Smooth muscle cell (in vitro differentiated cells): ENCODE results near the gene LARGE1. TPM values are rescaled to one million over a fixed set of nuclear protein-coding genes. Genes with fewer than 3 reads are reported as not detected.

Experiments used
- DNase-seq: peaks from one replicate; lab custom pipeline; 2025; ENCODE audit not compliant: unreplicated experiment; lab: John Stamatoyannopoulos, UW
- H2AFZ ChIP-seq: fragments of 200-600 bp; sonication (generic); 2 replicates; pipeline ENCODE4 v1.6.0; 2016; ENCODE audit warnings: antibody characterized with exemption, low read depth, mild to moderate bottlenecking
- H3F3A ChIP-seq: fragments of 200-600 bp; sonication (generic); 2 replicates; pipeline ENCODE4 v1.6.0; 2017; ENCODE audit warnings: antibody characterized with exemption, low read depth
- H3K27ac ChIP-seq: fragments of 200-600 bp; sonication (generic); 2 replicates; pipeline ENCODE4 v1.5.1; 2016; ENCODE audit warnings: low read depth, mild to moderate bottlenecking
- H3K27me3 ChIP-seq: fragments of 200-600 bp; sonication (generic); 2 replicates; pipeline ENCODE4 v1.6.1; 2016; ENCODE audit warnings: low read depth, mild to moderate bottlenecking
- H3K36me3 ChIP-seq: fragments of 200-600 bp; sonication (generic); 2 replicates; pipeline ENCODE4 v1.5.1; 2016; ENCODE audit warnings: low read depth
- H3K4me1 ChIP-seq: fragments of 200-600 bp; sonication (generic); 2 replicates; pipeline ENCODE4 v1.5.1; 2016; ENCODE audit warnings: low read depth
- H3K4me2 ChIP-seq: fragments of 200-600 bp; sonication (generic); 2 replicates; pipeline ENCODE4 v1.6.0; 2016; ENCODE audit warnings: mild to moderate bottlenecking
- H3K4me3 ChIP-seq: fragments of 200-600 bp; sonication (generic); 2 replicates; pipeline ENCODE4 v1.5.1; 2016; ENCODE audit warnings: mild to moderate bottlenecking
- H3K79me2 ChIP-seq: fragments of 200-600 bp; sonication (generic); 2 replicates; pipeline ENCODE4 v1.6.0; 2016; ENCODE audit warnings: low read depth, mild to moderate bottlenecking
- H3K9ac ChIP-seq: fragments of 200-600 bp; sonication (generic); 2 replicates; pipeline ENCODE4 v1.6.0; 2016; ENCODE audit warnings: low read depth
- H3K9me3 ChIP-seq: fragments of 200-600 bp; sonication (generic); replicated peaks from 2 replicates; pipeline ENCODE4 v1.5.1; 2016; ENCODE audit warnings: low read depth
- H4K20me1 ChIP-seq: fragments of 200-600 bp; sonication (generic); 2 replicates; pipeline ENCODE4 v1.6.0; 2016; ENCODE audit warnings: low read depth
- whole genome bisulfite sequencing: methylation state at CpG from one replicate; pipeline ENCODE4 v1.1.7; 2016; ENCODE audit warnings: low lambda C conversion rate; 5-methylcytosine and 5-hydroxymethylcytosine counted together
- polyA plus RNA-seq: library from polyadenylated mRNA; unstranded; fragments of >200 nt; fragmentation: Nextera tagmentation; extraction: Ambion mirVana; gene quantifications from 2 replicates; pipeline ENCODE4 v1.2.1, GENCODE V29; 2016
- total RNA-seq: library from RNA; depleted of rRNA; stranded (reverse); fragments of >200 nt; gene quantifications from 2 replicates; pipeline ENCODE4 v1.2.3, GENCODE V29; 2014
- TF ChIP-seq, protein P1 (sequence below): fragments of 200-600 bp; sonication (generic); IDR thresholded peaks from 2 replicates; pipeline ENCODE4 v1.5.1; 2017; ENCODE audit warnings: borderline replicate concordance, mild to moderate bottlenecking, antibody characterized with exemption; ENCODE audit not compliant: insufficient read depth, poor library complexity, severe bottlenecking

LARGE1 gene
- total and polyA plus RNA-seq, 2 experiments from 2014 or later, result 11.9 to 18.0 TPM

DNA sequence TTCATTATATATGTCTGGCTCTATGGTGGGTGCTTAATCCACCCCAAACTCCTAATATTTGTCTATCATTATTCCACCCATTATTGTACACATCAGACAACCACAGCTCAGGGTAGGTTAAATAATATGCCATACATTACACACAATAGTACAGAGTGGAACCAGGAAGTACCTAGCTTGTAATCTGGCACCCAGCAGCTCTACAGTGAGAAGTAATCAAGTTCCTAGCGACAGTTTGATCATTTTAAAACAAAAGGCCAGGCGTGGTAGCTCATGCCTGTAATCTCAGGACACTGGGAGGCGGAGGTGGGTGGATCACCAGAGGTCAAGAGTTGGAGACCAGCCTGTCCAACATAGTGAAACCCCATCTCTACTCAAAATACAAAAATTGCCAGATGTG is 141.0 kb downstream of the LARGE1 start:
- no peak for DNase-seq
- H3K9me3 ChIP-seq, result no peaks in the 10 kb centered on the region
- H3K36me3 ChIP-seq, result no peaks in the 10 kb centered on the region
- TF ChIP-seq, protein P1, sequence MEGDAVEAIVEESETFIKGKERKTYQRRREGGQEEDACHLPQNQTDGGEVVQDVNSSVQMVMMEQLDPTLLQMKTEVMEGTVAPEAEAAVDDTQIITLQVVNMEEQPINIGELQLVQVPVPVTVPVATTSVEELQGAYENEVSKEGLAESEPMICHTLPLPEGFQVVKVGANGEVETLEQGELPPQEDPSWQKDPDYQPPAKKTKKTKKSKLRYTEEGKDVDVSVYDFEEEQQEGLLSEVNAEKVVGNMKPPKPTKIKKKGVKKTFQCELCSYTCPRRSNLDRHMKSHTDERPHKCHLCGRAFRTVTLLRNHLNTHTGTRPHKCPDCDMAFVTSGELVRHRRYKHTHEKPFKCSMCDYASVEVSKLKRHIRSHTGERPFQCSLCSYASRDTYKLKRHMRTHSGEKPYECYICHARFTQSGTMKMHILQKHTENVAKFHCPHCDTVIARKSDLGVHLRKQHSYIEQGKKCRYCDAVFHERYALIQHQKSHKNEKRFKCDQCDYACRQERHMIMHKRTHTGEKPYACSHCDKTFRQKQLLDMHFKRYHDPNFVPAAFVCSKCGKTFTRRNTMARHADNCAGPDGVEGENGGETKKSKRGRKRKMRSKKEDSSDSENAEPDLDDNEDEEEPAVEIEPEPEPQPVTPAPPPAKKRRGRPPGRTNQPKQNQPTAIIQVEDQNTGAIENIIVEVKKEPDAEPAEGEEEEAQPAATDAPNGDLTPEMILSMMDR, result no peak
- H3K27ac ChIP-seq, result no peak overlapping the region
- no peaks in the 10 kb centered on the region for H3K27me3 ChIP-seq
- H3K79me2 ChIP-seq, result no peaks in the 10 kb centered on the region
- no peaks in the 10 kb centered on the region for H3K4me1 ChIP-seq
- 92% methylated on average over 3 of the region's 3 CpGs for WGBS
- no peak overlapping the region for H3K4me2 ChIP-seq
- no peak overlapping the region for H2AFZ ChIP-seq
- no peaks in the 10 kb centered on the region for H3F3A ChIP-seq
- no peak overlapping the region for H3K4me3 ChIP-seq
- H4K20me1 ChIP-seq, result peaks cover 4% of the 10 kb centered on the region
- no peak overlapping the region for H3K9ac ChIP-seq

DNA sequence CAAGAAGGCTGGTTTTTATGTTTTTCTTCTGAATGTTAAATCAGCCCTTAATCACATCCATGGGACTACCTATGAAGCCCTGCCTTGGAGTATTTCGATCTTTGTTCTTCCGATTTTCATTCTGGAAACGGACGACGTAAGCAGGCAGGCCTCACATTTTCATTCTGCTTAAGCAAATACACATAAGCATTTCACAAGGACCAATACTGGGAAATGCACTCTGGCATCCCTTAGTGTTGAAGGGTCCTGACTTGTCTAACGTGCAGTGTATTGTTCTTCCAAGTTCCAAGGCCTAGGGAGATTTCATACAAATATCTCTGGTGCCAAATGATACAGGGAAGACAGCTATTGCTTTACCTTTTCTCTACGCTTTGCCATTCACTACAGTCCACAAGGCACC is 143.8 kb downstream of the LARGE1 start:
- H3F3A ChIP-seq, result no peaks in the 10 kb centered on the region
- H3K4me3 ChIP-seq, result no peak overlapping the region
- no peaks in the 10 kb centered on the region for H3K4me1 ChIP-seq
- no peak overlapping the region for H3K27ac ChIP-seq
- no peak overlapping the region for H3K4me2 ChIP-seq
- no peaks in the 10 kb centered on the region for H3K79me2 ChIP-seq
- no peak overlapping the region for H3K9ac ChIP-seq
- peaks cover 4% of the 10 kb centered on the region for H4K20me1 ChIP-seq
- H3K36me3 ChIP-seq, result no peaks in the 10 kb centered on the region
- H2AFZ ChIP-seq, result no peak overlapping the region
- 84% methylated on average over 7 of the region's 7 CpGs for WGBS
- no peaks in the 10 kb centered on the region for H3K9me3 ChIP-seq
- H3K27me3 ChIP-seq, result no peaks in the 10 kb centered on the region
- DNase-seq, result no peak
- TF ChIP-seq, protein P1, result no peak

DNA sequence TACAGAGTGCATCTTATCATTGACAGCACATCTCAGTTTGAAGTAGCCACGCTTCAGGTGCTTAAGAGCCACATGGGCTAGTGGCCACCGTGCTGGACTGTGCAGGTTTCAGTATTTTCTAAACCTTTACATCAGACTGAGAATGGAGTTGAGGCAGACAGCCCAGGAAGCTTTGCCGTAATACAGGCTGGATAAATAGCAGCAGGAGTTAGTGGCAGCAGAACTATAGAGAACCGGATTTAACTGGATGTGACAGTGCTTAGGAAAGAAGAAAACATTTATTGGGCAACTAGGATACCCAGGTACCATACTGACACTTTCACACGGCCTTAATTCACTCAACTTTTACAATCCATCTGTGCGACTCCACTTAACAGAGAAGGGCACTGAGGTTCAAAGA is 145.5 kb downstream of the LARGE1 start:
- no peaks in the 10 kb centered on the region for H3K27me3 ChIP-seq
- TF ChIP-seq, protein P1, result no peak
- H3K4me3 ChIP-seq, result no peak overlapping the region
- no peaks in the 10 kb centered on the region for H3K79me2 ChIP-seq
- WGBS, result 89% methylated on average over 6 of the region's 6 CpGs
- H3F3A ChIP-seq, result no peaks in the 10 kb centered on the region
- H3K9ac ChIP-seq, result no peak overlapping the region
- peaks cover 9% of the 10 kb centered on the region for H4K20me1 ChIP-seq
- no peak for DNase-seq
- no peak overlapping the region for H3K27ac ChIP-seq
- no peak overlapping the region for H2AFZ ChIP-seq
- H3K9me3 ChIP-seq, result no peaks in the 10 kb centered on the region
- H3K4me1 ChIP-seq, result no peaks in the 10 kb centered on the region
- H3K36me3 ChIP-seq, result no peaks in the 10 kb centered on the region
- no peak overlapping the region for H3K4me2 ChIP-seq

DNA sequence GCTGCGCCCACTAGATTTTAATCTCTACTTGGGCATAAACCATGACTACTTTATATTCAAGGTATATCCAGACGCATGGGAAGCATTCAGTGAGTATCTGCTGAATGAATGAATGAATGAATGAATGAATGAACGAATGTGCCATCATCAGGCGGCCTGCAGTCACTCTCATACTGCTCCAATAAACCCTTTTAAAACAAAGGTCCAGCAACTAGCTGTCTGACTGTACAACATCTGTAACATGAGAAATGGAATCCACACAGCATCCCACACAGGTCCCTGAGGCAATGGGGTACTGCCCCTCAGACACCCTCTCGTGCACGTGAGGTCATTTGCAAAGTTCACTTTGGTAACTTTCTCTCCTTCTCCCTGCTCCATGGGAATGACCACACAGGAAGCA is 147.5 kb downstream of the LARGE1 start:
- WGBS, result 91% methylated on average over 6 of the region's 6 CpGs
- Histone ChIP-seq H4K20me1 (peaks cover 11% of the 10 kb centered on the region), H3K9me3 (no peaks in the 10 kb centered on the region)

More for the DNA sequence above, 147.5 kb downstream of the LARGE1 start:
- no peaks in the 10 kb centered on the region for H3K36me3 ChIP-seq
- H3F3A ChIP-seq, result no peaks in the 10 kb centered on the region
- TF ChIP-seq, protein P1, result no peak
- no peak overlapping the region for H2AFZ ChIP-seq
- H3K27me3 ChIP-seq, result no peaks in the 10 kb centered on the region
- H3K9ac ChIP-seq, result no peak overlapping the region
- H3K4me2 ChIP-seq, result no peak overlapping the region
- no peaks in the 10 kb centered on the region for H3K79me2 ChIP-seq
- DNase-seq, result no peak
- H3K4me1 ChIP-seq, result no peaks in the 10 kb centered on the region
- H3K4me3 ChIP-seq, result no peak overlapping the region
- H3K27ac ChIP-seq, result no peak overlapping the region
